ENCODE measurements around the gene CHST11. TPM values are rescaled to one million over a fixed set of nuclear protein-coding genes. Genes with fewer than 3 reads are reported as not detected.
"Not testable (repeated sequence)": the region's sequence is repeated elsewhere in the genome, so short reads cannot be mapped to it uniquely, and the experiment has no call there.

CHST11 gene
- total and polyA plus RNA-seq, 3 donors from 2014 or later = 5.1 to 36.9 (median 23.9) TPM

DNA sequence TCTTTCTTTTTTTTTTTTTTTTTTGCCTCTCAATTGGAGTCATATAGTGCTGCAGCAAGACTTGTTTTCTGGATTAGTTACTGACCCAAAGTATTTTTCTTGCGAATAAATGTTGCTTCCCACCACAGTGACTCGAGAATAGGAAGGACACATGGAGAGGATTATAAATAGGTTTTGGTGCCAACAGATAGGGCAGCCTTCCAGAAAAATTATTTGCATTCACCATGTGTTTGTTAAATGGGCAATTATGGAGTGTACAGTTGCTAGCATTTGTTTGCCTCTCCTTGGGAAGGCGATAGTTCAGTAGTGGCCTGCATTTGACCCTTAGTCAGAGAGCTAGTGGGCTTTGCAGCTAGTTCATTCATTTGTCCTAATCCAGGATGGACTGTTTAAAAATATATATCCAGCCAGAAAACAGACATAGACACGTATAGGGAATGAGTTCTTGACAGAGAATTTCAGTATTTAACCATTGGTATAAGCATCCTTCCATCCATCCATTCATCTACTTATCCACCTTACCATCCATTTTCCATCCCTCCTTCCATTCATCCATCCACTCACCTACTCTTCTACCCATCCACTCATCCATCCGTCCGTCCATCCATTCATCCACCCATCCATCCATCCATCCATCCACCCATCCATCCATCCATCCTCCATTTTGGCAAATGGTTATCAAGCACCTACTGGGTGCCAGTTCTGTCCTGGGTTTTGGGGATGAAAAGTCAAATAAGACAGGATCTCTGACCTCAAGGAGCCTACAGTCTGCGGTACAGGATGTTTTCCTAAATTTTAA lies 67.5 kb downstream of the CHST11 start:
- Histone ChIP-seq H3K27ac (no peak overlapping the region), H3K27me3 (no peaks in the 10 kb centered on the region), H3K36me3 (ENCODE audit: low read depth, missing control alignments) (no peaks in the 10 kb centered on the region), H3K4me1 (peaks cover 19% of the 10 kb centered on the region), H3K4me3 (no peak overlapping the region), H3K9me3 (no peaks in the 10 kb centered on the region)
- intact Hi-C loops (cut with DNase I; ENCODE audit: low total_unique reads) = no loop called here
- no peak for DNase-seq
- TF ChIP-seq, protein P1, sequence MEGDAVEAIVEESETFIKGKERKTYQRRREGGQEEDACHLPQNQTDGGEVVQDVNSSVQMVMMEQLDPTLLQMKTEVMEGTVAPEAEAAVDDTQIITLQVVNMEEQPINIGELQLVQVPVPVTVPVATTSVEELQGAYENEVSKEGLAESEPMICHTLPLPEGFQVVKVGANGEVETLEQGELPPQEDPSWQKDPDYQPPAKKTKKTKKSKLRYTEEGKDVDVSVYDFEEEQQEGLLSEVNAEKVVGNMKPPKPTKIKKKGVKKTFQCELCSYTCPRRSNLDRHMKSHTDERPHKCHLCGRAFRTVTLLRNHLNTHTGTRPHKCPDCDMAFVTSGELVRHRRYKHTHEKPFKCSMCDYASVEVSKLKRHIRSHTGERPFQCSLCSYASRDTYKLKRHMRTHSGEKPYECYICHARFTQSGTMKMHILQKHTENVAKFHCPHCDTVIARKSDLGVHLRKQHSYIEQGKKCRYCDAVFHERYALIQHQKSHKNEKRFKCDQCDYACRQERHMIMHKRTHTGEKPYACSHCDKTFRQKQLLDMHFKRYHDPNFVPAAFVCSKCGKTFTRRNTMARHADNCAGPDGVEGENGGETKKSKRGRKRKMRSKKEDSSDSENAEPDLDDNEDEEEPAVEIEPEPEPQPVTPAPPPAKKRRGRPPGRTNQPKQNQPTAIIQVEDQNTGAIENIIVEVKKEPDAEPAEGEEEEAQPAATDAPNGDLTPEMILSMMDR (IDR thresholded peaks at IDR 0.05) = no peak
- TF ChIP-seq POLR2A (IDR thresholded peaks at IDR 0.05) = no peak
- WGBS, 2 donors = 63 to 64% methylated on average over 7 of the region's 7 CpGs

DNA sequence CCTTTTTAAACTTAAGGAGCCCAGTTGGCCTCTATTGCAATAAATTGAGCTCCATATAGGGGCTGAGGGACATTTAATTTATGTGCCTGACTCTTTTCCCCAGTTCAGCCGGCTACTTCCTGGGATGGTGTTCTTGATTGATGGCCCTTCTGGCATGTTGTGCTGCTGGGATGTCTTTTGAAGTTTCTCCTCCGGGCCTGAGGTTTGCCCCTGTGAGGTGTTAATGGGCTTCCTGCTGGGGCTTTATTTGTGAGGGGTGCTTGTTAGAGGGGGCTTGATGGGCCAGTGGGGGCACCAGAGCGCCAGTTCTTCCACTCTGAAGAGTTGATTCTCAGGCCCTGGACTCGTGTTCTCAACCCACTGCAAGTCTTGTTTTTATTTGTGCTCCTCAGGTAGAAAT lies 69.6 kb downstream of the CHST11 start:
- no peak for TF ChIP-seq POLR2A (IDR thresholded peaks at IDR 0.05)
- TF ChIP-seq, protein P1 (IDR thresholded peaks at IDR 0.05) = no peak
- intact Hi-C loops (cut with DNase I; ENCODE audit: low total_unique reads) = no loop called here
- WGBS, 2 donors = 64 to 86% methylated on average over 3 to 4 of the region's 4 CpGs
- Histone ChIP-seq H3K4me1 (peaks cover 19% of the 10 kb centered on the region), H3K27me3 (no peaks in the 10 kb centered on the region), H3K9me3 (no peaks in the 10 kb centered on the region), H3K4me3 (no peak overlapping the region), H3K27ac (no peak overlapping the region), H3K36me3 (ENCODE audit: low read depth, missing control alignments) (no peaks in the 10 kb centered on the region)
- no peak for DNase-seq

DNA sequence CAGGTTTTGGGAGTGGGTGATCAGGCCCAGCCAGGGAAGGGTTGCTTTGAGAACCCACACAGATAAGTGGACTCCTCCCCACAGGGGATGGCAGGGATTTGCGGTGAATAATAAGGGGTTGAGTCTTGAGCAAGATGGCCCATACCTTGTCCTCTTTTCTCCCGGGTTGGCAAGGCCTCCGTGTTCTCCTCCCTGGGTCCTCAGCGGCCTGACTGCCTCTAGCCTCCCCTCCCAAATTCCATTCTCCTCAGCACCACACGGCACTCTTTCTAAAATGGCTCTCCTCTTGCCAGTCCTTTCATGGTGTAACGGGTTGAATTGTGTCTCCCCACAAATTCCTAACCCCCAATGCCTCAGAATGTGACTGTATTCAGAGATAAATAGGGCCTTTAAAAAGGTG lies 70.0 kb downstream of the CHST11 start:
- Histone ChIP-seq H3K9me3 (no peaks in the 10 kb centered on the region), H3K27me3 (no peaks in the 10 kb centered on the region), H3K4me1 (peaks cover 19% of the 10 kb centered on the region), H3K27ac (no peak overlapping the region), H3K36me3 (ENCODE audit: low read depth, missing control alignments) (no peaks in the 10 kb centered on the region), H3K4me3 (no peak overlapping the region)
- DNase-seq = no peak
- TF ChIP-seq, protein P1 (IDR thresholded peaks at IDR 0.05) = no peak
- no peak for TF ChIP-seq POLR2A (IDR thresholded peaks at IDR 0.05)
- WGBS, 2 donors = 50 to 63% methylated on average over 6 of the region's 6 CpGs
- intact Hi-C loops (cut with DNase I; ENCODE audit: low total_unique reads) = no loop called here

DNA sequence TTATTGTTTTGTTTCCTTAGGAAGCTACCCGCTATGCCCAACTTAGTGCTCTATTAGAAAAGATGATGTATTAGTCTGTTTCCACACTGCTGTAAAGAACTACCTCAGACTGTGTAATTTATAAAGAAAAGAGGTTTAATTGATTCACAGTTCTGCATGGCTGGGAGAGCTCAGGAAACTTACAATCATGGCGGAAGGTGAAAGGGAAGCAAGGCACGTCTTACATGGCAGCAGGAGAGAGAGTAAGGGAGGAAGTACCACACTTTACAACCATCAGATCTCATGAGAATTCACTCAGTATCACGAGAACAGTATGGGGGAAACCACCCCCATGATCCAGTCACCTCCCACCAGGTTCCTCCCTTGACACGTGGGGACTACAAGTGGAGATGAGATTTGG lies 70.9 kb downstream of the CHST11 start:
- 90 to 92% methylated on average over 5 of the region's 5 CpGs for WGBS, 2 donors
- H3K36me3 ChIP-seq (ENCODE audit: low read depth, missing control alignments); H3K4me3 ChIP-seq; H3K9me3 ChIP-seq; H3K27ac ChIP-seq; DNase-seq; H3K27me3 ChIP-seq; intact Hi-C loops (cut with DNase I; ENCODE audit: low total_unique reads): not testable (repeated sequence)
- H3K4me1 ChIP-seq = peaks cover 19% of the 10 kb centered on the region

DNA sequence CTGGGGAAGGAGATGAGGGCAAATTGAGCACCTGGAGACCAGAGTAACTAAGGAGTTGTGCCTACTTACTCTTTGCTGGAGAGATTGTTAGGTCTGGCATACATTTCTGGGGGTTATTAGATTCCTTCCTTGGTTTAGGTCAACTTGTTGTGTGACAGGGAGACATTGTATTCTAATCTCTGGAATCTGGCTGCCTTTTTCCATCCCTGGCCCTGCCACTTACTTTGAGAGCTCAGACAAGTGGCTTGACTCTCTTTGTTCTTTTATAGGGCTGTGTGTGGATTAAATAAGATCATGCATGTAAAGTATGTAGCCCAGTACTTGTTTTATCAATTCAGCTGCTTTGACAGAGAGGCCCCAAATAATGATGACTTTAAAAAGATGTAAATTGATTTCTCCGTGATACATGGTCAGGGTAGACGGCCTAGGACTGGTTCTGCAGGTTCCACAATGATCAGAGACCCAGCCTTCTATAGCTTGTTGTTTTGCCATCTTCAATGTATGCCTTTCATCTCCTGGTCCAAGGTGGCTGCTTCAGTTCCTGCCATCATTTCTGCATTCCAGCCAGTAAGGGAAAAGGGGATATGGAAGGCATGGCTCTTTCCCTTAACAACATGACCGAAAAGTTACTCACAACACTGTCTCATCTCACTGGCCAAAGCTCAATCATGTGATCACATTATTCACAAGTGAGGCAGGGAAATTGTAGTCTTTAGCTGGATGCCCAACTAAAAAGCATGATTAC lies 72.6 kb downstream of the CHST11 start:
- Histone ChIP-seq H3K9me3 (no peaks in the 10 kb centered on the region), H3K36me3 (ENCODE audit: low read depth, missing control alignments) (no peaks in the 10 kb centered on the region), H3K4me3 (no peak overlapping the region), H3K4me1 (peaks cover 11% of the 10 kb centered on the region), H3K27ac (no peak overlapping the region), H3K27me3 (no peaks in the 10 kb centered on the region)
- intact Hi-C loops (cut with DNase I; ENCODE audit: low total_unique reads) = no loop called here
- 93 to 96% methylated on average over 3 of the region's 3 CpGs for WGBS, 2 donors
- DNase-seq = no peak
- TF ChIP-seq, protein P1 (IDR thresholded peaks at IDR 0.05) = no peak
- TF ChIP-seq POLR2A (IDR thresholded peaks at IDR 0.05) = no peak
